Mesothelial cell of epicardium (in vitro differentiated cells): Measurements from ENCODE around the gene SYTL4. TPM values are rescaled to one million over a fixed set of nuclear protein-coding genes. Genes with fewer than 3 reads are reported as not detected.

ENCODE experiments used
- DNase-seq, 2 experiments: peaks; one replicate each; pipeline ENCODE4 v3.0.0; 2021; ENCODE audit warnings: low spot score in 2 of 2; ENCODE audit not compliant: unreplicated experiment in 2 of 2
- H3K27ac Mint-ChIP-seq: 2 replicates; pipeline ENCODE4 v1.8.0; 2021; ENCODE audit warnings: mixed read lengths
- H3K27me3 Mint-ChIP-seq: 2 replicates; pipeline ENCODE4 v1.8.0; 2021; ENCODE audit warnings: low read depth, mixed read lengths
- H3K36me3 Mint-ChIP-seq: 2 replicates; pipeline ENCODE4 v1.8.0; 2021; ENCODE audit warnings: mixed read lengths
- H3K4me1 Mint-ChIP-seq: 2 replicates; pipeline ENCODE4 v1.8.0; 2021; ENCODE audit warnings: mixed read lengths
- H3K4me3 Mint-ChIP-seq: 2 replicates; pipeline ENCODE4 v1.8.0; 2021; ENCODE audit warnings: mild to moderate bottlenecking, moderate library complexity, mixed read lengths
- H3K9me3 Mint-ChIP-seq: 2 replicates; pipeline ENCODE4 v1.8.0; 2021; ENCODE audit warnings: mixed read lengths
- total RNA-seq: library from RNA; stranded (reverse); gene quantifications from 3 replicates; pipeline ENCODE4 v1.2.1, GENCODE V29; 2021
- TF ChIP-seq, protein P1 (sequence below): fragments of 200-600 bp; sonication (generic); IDR thresholded peaks from one replicate; pipeline ENCODE4 v1.5.0; 2021; ENCODE audit warnings: antibody characterized with exemption; ENCODE audit not compliant: unreplicated experiment

The SYTL4 gene
- total RNA-seq, 1 donor from 2014 or later: 1.2 TPM

DNA sequence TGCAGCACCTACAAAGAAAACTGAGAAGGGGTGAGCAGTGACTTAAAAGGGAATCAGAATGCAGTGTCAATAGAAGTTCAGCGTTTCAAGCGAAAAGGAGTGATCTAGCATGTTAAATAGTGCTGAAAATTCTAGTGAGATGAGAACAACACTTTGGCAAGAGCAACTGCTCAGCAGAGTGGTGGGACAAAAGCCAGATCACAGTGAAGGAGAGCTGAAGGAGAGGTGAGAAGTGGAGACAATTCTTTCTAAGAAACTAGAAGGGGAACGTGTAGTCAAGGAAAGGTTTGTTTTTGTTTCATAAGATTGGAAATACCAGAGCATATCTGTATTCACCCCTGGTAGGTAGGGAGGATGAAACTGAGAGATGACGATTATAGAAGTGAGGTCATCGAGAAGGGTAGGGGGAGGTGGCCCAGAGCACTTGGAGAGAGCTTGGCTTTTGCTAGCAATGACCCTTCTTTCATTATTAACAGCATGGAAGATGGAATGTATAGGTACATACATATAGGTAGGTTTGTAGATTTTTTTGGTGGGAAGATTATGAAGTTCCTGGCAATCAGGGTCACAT is 54.2 kb downstream of the SYTL4 start:
- no peaks in the 10 kb centered on the region for H3K36me3 Mint-ChIP-seq
- H3K9me3 Mint-ChIP-seq: peaks cover 27% of the 10 kb centered on the region
- H3K4me3 Mint-ChIP-seq: no peak overlapping the region
- H3K27me3 Mint-ChIP-seq: no peaks in the 10 kb centered on the region
- DNase-seq: no peak
- H3K27ac Mint-ChIP-seq: no peak overlapping the region
- TF ChIP-seq, protein P1, sequence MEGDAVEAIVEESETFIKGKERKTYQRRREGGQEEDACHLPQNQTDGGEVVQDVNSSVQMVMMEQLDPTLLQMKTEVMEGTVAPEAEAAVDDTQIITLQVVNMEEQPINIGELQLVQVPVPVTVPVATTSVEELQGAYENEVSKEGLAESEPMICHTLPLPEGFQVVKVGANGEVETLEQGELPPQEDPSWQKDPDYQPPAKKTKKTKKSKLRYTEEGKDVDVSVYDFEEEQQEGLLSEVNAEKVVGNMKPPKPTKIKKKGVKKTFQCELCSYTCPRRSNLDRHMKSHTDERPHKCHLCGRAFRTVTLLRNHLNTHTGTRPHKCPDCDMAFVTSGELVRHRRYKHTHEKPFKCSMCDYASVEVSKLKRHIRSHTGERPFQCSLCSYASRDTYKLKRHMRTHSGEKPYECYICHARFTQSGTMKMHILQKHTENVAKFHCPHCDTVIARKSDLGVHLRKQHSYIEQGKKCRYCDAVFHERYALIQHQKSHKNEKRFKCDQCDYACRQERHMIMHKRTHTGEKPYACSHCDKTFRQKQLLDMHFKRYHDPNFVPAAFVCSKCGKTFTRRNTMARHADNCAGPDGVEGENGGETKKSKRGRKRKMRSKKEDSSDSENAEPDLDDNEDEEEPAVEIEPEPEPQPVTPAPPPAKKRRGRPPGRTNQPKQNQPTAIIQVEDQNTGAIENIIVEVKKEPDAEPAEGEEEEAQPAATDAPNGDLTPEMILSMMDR: no peak
- peaks cover 5% of the 10 kb centered on the region for H3K4me1 Mint-ChIP-seq

DNA sequence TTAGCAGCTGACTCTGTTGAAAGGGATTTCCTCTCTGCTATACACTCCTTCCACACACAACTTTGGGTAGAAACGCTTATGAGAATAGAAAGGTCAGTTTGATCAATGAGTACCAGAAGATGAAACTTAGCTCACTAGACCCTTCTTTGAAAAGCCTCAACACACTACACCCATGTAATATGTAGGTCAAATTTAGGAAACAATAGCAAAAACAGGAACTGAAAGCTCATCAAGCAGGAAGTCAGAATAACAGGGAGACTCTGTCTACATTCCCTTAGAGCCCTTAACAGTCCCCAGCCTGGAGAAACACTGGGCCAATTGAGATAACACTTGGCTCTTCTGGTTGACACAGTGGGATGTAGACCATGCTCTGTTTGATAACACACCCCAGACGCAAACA is 57.2 kb downstream of the SYTL4 start:
- H3K9me3 Mint-ChIP-seq: peaks cover 10% of the 10 kb centered on the region
- H3K27me3 Mint-ChIP-seq: no peaks in the 10 kb centered on the region
- no peak overlapping the region for H3K4me3 Mint-ChIP-seq
- TF ChIP-seq, protein P1: no peak
- no peak overlapping the region for H3K27ac Mint-ChIP-seq
- no peaks in the 10 kb centered on the region for H3K36me3 Mint-ChIP-seq
- peaks cover 5% of the 10 kb centered on the region for H3K4me1 Mint-ChIP-seq
- no peak for DNase-seq

DNA sequence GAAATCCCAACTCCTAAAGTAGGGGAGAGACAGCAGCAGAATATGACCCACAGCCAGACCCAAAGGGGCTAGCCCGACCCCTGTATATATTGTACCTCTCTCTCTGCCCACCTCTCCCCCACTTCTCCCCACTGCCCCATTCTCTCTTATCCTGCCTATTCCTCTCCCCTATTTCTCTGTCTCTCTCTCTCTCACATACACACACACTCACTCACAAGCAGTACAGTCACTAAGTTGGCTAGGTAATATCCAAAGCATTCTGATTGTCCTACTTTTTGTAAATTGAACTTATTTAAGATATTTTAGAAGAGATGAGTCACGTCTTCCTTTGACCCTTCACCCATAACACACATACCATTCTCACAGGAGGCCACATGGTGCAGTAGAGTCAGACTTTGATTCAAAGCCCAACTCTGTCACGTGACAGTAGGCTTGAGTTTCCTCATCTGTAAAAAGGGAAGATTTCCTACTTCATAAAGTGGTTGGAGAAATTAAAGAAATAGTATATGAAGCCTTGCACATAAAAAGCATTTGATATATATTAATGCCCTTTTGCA is 58.4 kb downstream of the SYTL4 start:
- Mint-ChIP-seq H3K36me3 (no peaks in the 10 kb centered on the region), H3K9me3 (peaks cover 9% of the 10 kb centered on the region), H3K27me3 (no peaks in the 10 kb centered on the region), H3K4me1 (peaks cover 5% of the 10 kb centered on the region), H3K27ac (no peak overlapping the region), H3K4me3 (no peak overlapping the region)
- DNase-seq: no peak
- TF ChIP-seq, protein P1: no peak

DNA sequence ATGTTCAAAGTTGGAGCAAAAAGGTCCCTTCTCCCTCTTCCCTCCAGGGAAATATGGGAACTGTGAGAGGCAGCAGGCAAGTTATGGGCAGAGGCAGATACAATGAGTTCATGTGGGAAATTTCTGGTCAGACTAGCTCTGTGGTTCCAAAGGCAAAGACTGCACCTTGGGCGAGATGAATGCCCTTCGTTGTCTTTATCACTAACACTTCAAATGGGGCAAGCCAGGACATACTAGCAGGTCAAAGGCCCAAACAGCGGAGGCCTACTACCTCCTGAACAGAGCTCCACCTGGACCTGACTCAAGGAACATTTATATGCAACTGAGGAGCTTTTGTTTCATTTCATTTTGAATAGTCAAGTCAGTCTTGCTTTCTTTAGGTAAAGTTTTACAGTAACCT is 59.0 kb downstream of the SYTL4 start:
- Mint-ChIP-seq H3K4me3 (no peak overlapping the region), H3K4me1 (peaks cover 5% of the 10 kb centered on the region), H3K27ac (no peak overlapping the region), H3K27me3 (no peaks in the 10 kb centered on the region), H3K9me3 (peaks cover 9% of the 10 kb centered on the region), H3K36me3 (no peaks in the 10 kb centered on the region)
- TF ChIP-seq, protein P1: no peak
- no peak for DNase-seq

DNA sequence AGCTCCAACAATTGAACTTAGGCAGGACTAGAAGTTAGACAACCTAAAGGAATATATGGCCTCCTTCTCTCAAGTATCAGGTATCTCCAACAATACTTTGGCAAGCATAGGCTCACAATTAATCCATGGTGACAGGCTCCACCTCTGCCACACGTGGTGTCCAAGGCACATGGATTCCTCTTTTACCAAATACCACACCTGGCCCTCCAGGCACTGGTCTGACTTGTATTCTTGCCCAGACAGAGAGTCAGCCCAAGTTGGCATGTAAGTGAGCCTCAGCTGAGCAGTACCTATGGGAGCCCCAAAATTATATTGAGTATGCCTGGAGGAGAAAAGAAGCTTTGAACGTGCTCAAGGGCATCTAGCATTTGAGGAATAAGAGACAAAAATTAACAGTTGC is 68.3 kb downstream of the SYTL4 start:
- Mint-ChIP-seq H3K4me3 (no peak overlapping the region), H3K9me3 (peaks cover 38% of the 10 kb centered on the region), H3K4me1 (peaks cover 9% of the 10 kb centered on the region), H3K27ac (no peak overlapping the region), H3K27me3 (no peaks in the 10 kb centered on the region), H3K36me3 (peaks cover 4% of the 10 kb centered on the region)
- no peak for DNase-seq
- TF ChIP-seq, protein P1: no peak

DNA sequence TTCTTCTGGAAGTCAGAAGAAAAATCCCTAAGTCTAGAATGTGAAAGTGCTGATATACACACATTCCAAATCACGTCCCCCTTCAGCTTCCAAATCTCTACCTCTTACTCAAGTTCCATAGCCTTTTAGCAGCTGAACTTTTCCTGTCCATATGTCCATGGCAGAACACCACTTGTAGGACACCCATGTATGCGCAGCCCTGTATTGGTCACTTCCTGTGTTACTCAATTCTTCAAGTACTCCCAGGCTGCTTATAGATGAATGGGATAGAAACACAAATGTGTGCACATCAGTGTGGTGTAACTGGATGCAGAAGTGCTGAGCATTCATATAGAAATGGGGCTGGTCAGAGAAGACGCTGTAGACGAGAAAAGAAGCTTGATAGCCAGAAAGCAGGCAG is 69.1 kb downstream of the SYTL4 start:
- Mint-ChIP-seq H3K9me3 (peaks cover 40% of the 10 kb centered on the region), H3K4me3 (no peak overlapping the region), H3K27ac (no peak overlapping the region), H3K36me3 (peaks cover 4% of the 10 kb centered on the region), H3K4me1 (peaks cover 9% of the 10 kb centered on the region), H3K27me3 (no peaks in the 10 kb centered on the region)
- TF ChIP-seq, protein P1: no peak
- DNase-seq: no peak
